Fibroblast of mammary gland (primary cell): Measurements from ENCODE around the gene EPS8.

Experiments used
- DNase-seq: peaks from one replicate; pipeline ENCODE4 v3.0.0-alpha.2; 2010; ENCODE audit warnings: low read depth
- H3K4me3 ChIP-seq: 2 replicates; pipeline ENCODE4 v1.5.1; 2011; ENCODE audit warnings: low read depth, mild to moderate bottlenecking, low read length, moderate library complexity; ENCODE audit not compliant: control insufficient read depth
- CTCF ChIP-seq: conservative IDR thresholded peaks from 2 replicates; pipeline ENCODE4 v1.5.1; 2011; ENCODE audit warnings: low read depth, low read length, inconsistent platforms; ENCODE audit not compliant: control insufficient read depth, insufficient read depth

EPS8 gene

GRCh38 chr12:15664491-15664890, 124.7 kb downstream of the EPS8 start:
- H3K4me3 ChIP-seq: no peak overlapping the region
- no peak for TF ChIP-seq CTCF
- DNase-seq: peak; percentile 81

- no peak overlapping the region for H3K4me3 ChIP-seq
- DNase-seq: peak; percentile 28
- no peak for TF ChIP-seq CTCF
Measured at GRCh38 chr12:15662983-15663659, 126.1 kb downstream of the EPS8 start.

GRCh38 chr12:15662303-15662980, 126.7 kb downstream of the EPS8 start:
- DNase-seq: peak; percentile 96
- no peak for TF ChIP-seq CTCF
- no peak overlapping the region for H3K4me3 ChIP-seq

GRCh38 chr12:15651371-15651770, 137.8 kb downstream of the EPS8 start:
- no peak overlapping the region for H3K4me3 ChIP-seq
- TF ChIP-seq CTCF: no peak
- DNase-seq: no peak

- TF ChIP-seq CTCF: no peak
- DNase-seq: no peak
- no peak overlapping the region for H3K4me3 ChIP-seq
Measured at GRCh38 chr12:15650399-15651128, 138.6 kb downstream of the EPS8 start.

- TF ChIP-seq CTCF: no peak
- DNase-seq: peak; percentile 53
- no peak overlapping the region for H3K4me3 ChIP-seq
Measured at GRCh38 chr12:15649347-15649746, 139.8 kb downstream of the EPS8 start.
